CD8-positive, alpha-beta memory T cell (primary cell): Measurements from ENCODE around the gene SLC35B2. TPM values are rescaled to one million over a fixed set of nuclear protein-coding genes. Genes with fewer than 3 reads are reported as not detected.

Experiments used
- CTCF ChIA-PET: fragments of 350-600 bp; sonication (Branson Sonifier 250); formaldehyde crosslinking; loops from one replicate; lab custom pipeline; 2021; ENCODE audit warnings: antibody characterized with exemption; lab: Charles Lee
- POLR2A ChIA-PET: fragments of 350-600 bp; sonication (Branson Sonifier 250); formaldehyde crosslinking; loops from one replicate; lab custom pipeline; 2021; ENCODE audit warnings: antibody characterized with exemption; lab: Charles Lee
- DNase-seq, 5 donors: peaks; one replicate each; pipeline versions ENCODE4 v3.0.0 to v3.0.0-alpha.2; 2020 to 2022; ENCODE audit warnings: mixed read lengths in 1 of 5
- H3K27ac ChIP-seq: one replicate; pipeline ENCODE4 v1.7.0; 2013; ENCODE audit warnings: low read depth, mild to moderate bottlenecking, low read length, moderate library complexity
- H3K27me3 ChIP-seq: 2 replicates; pipeline ENCODE4 v1.7.0; 2013; ENCODE audit warnings: low read length, mild to moderate bottlenecking; ENCODE audit not compliant: insufficient read depth, poor library complexity, severe bottlenecking
- H3K36me3 ChIP-seq: 2 replicates; pipeline ENCODE4 v1.7.0; 2013; ENCODE audit warnings: mild to moderate bottlenecking, low read length, moderate library complexity; ENCODE audit not compliant: insufficient read depth
- H3K4me1 ChIP-seq: 2 replicates; pipeline ENCODE4 v1.7.0; 2013; ENCODE audit warnings: mild to moderate bottlenecking, low read length, moderate library complexity; ENCODE audit not compliant: insufficient read depth
- H3K4me3 ChIP-seq: 2 replicates; pipeline ENCODE4 v1.7.0; 2013; ENCODE audit warnings: mild to moderate bottlenecking, low read length
- H3K9me3 ChIP-seq: 2 replicates; pipeline ENCODE4 v1.7.0; 2013; ENCODE audit warnings: mild to moderate bottlenecking, low read length
- H3K27ac Mint-ChIP-seq, 8 donors: one replicate each; pipeline ENCODE4 v1.8.0; 2020 to 2021; ENCODE audit warnings: mixed read lengths in 8 of 8, mild to moderate bottlenecking in 6 of 8, inconsistent platforms in 3 of 8, moderate library complexity in 3 of 8
- H3K27me3 Mint-ChIP-seq, 2 donors: one replicate each; pipeline ENCODE4 v1.8.0; 2020 to 2021; ENCODE audit warnings: mixed read lengths in 2 of 2, mild to moderate bottlenecking in 1 of 2, moderate library complexity in 1 of 2
- H3K36me3 Mint-ChIP-seq, 3 donors: one replicate each; pipeline ENCODE4 v1.8.0; 2020 to 2021; ENCODE audit warnings: mixed read lengths in 3 of 3, inconsistent platforms in 1 of 3, mild to moderate bottlenecking in 1 of 3
- H3K4me1 Mint-ChIP-seq, 3 donors: one replicate each; pipeline ENCODE4 v1.8.0; 2020 to 2021; ENCODE audit warnings: mixed read lengths in 3 of 3, inconsistent platforms in 1 of 3, mild to moderate bottlenecking in 1 of 3
- H3K4me3 Mint-ChIP-seq, 7 donors: one replicate each; pipeline ENCODE4 v1.8.0; 2020 to 2021; ENCODE audit warnings: mixed read lengths in 7 of 7, mild to moderate bottlenecking in 6 of 7, moderate library complexity in 4 of 7, inconsistent platforms in 2 of 7
- H3K9me3 Mint-ChIP-seq, 5 donors: one replicate each; pipeline ENCODE4 v1.8.0; 2020 to 2022; ENCODE audit warnings: mixed read lengths in 5 of 5, mild to moderate bottlenecking in 3 of 5, moderate library complexity in 2 of 5, inconsistent platforms in 1 of 5
- polyA plus RNA-seq: library from polyadenylated mRNA; unstranded; fragments of 300-500 nt; fragmentation: Illumina TruSeq; gene quantifications from one replicate; pipeline ENCODE4 v1.2.3, GENCODE V29; 2021
- total RNA-seq, 2 experiments: library from RNA; stranded (reverse); gene quantifications; one replicate each; pipeline ENCODE4 v1.2.3, GENCODE V29; 2021

Gene SLC35B2
- total and polyA plus RNA-seq, 3 experiments from 2014 or later: 34.8 to 49.0 (median 35.7) TPM

DNA sequence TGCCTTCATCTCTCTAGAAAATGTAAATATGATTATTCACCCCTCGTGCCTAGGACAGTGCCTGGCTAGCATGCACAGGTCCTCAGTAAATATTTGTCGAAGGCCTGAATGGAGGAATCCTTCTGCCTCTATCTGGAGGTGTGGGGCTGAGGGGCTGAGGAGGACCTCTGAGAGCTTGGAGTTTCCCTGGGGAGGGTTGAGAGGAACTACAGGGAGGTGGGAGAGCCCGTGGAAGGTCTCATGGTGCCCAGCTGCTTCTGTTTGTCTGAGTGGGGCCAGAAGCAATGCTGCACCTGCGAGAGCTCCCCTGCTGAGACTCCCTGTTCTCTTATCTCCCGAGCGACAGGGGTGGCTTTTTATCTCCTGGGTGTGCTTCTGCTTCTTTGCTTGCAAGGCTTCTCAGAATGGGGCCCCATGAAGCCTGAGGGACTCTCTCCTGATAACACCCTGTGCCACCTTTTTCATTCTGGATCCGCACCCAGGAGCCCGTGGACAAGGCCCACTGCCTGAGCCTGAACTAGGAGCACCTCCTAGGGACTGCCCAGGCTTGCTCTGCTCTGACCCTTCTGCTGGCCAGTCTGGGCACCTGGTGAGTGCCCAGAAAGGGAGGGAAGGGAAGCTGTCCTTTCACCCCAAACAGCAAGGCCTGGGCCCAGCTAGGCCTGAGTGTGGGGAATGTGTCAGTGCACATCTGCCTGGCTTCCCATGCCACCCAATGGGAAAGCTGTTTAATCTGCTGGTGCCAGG, 31.6 kb downstream of the SLC35B2 start:
- Mint-ChIP-seq H3K9me3 (no peaks in the 10 kb centered on the region), H3K27me3 (no peaks in the 10 kb centered on the region), H3K4me1 (peaks cover 15 to 21% (median 16%) of the 10 kb centered on the region in 3 donors), H3K36me3 (no peaks in the 10 kb centered on the region), H3K27ac (no peak overlapping the region), H3K4me3 (peak overlapping the region in 3 of 7 donors; percentile 19 to 67 (median 27))
- no peaks in the 10 kb centered on the region for H3K27me3 ChIP-seq
- ChIA-PET POLR2A (interaction anchor here (4.5 kb wide), 1 partner anchor 22 kb away, joined by 24 read pairs; the partner anchor contains the start of gene HSP90AB1), CTCF (interaction anchor here (2.0 to 8.0 kb wide), 4 partner anchors 10 to 31 kb away, joined by 4 to 69 read pairs (median 14); partner anchors contain the start of gene SLC35B2)
- H3K4me1 ChIP-seq: peaks cover 10% of the 10 kb centered on the region
- H3K36me3 ChIP-seq: no peaks in the 10 kb centered on the region
- H3K27ac ChIP-seq: peak overlapping the region; percentile 61
- H3K9me3 ChIP-seq: no peaks in the 10 kb centered on the region
- H3K4me3 ChIP-seq: no peak overlapping the region
- DNase-seq: no peak

DNA sequence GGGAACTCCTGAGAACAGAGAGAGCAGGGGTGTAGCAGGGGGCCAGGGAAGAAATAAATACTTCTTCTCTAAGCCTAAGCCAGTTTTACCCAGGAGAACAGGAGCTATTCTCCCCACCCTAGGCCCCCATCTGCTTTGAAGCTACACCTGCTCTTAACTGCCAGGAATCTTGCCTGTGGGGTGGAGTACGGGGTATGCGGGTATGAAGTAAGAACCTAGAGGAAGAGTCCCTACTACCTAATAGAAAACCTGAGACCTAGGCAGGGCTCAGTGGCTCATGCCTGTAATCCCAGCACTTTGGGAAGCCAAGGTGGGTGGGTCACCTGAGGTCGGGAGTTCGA, 32.4 kb downstream of the SLC35B2 start:
- ChIA-PET POLR2A (interaction anchor here (0.9 to 4.5 kb wide), 2 partner anchors 9 to 23 kb away, joined by 3 to 24 read pairs; partner anchors contain the start of gene HSP90AB1), CTCF (interaction anchor here (1.0 to 8.0 kb wide), 6 partner anchors 11 to 52 kb away, joined by 3 to 69 read pairs (median 6); partner anchors contain the start of gene SLC35B2)
- peak overlapping the region; percentile 49 to 85 (median 82) for H3K4me3 Mint-ChIP-seq
- Histone ChIP-seq H3K36me3 (no peaks in the 10 kb centered on the region), H3K4me3 (no peak overlapping the region), H3K9me3 (no peaks in the 10 kb centered on the region), H3K27me3 (no peaks in the 10 kb centered on the region), H3K4me1 (peaks cover 10% of the 10 kb centered on the region), H3K27ac (peak overlapping the region; percentile 45)
- no peak overlapping the region for H3K27ac Mint-ChIP-seq
- no peaks in the 10 kb centered on the region for H3K36me3 Mint-ChIP-seq
- peaks cover 0 to 1% of the 10 kb centered on the region in 2 donors for H3K27me3 Mint-ChIP-seq
- no peaks in the 10 kb centered on the region for H3K9me3 Mint-ChIP-seq
- no peak for DNase-seq
- H3K4me1 Mint-ChIP-seq: peaks cover 15 to 21% (median 16%) of the 10 kb centered on the region in 3 donors

- Mint-ChIP-seq H3K27ac (peak overlapping the region in 5 of 8 donors; percentile 1 to 73 (median 63)), H3K4me3 (peak overlapping the region; percentile 81 to 90 (median 84)), H3K27me3 (peaks cover 0 to 3% of the 10 kb centered on the region in 2 donors), H3K9me3 (no peaks in the 10 kb centered on the region), H3K36me3 (no peaks in the 10 kb centered on the region), H3K4me1 (peaks cover 15 to 21% (median 16%) of the 10 kb centered on the region in 3 donors)
- H3K36me3 ChIP-seq: no peaks in the 10 kb centered on the region
- H3K4me1 ChIP-seq: peaks cover 10% of the 10 kb centered on the region
- H3K9me3 ChIP-seq: no peaks in the 10 kb centered on the region
- peaks cover under 1% of the 10 kb centered on the region for H3K27me3 ChIP-seq
- peak overlapping the region; percentile 52 for H3K4me3 ChIP-seq
- H3K27ac ChIP-seq: peak overlapping the region; percentile 45
- ChIA-PET CTCF (interaction anchor here (0.8 to 8.0 kb wide), 8 partner anchors 11 to 93 kb away, joined by 3 to 69 read pairs (median 4); partner anchors contain the start of genes AARS2 and SLC35B2), POLR2A (interaction anchor here (0.8 to 4.5 kb wide), 5 partner anchors 10 to 40 kb away, joined by 3 to 24 read pairs (median 3); partner anchors contain the start of gene HSP90AB1)
- no peak for DNase-seq
Measured at GRCh38 chr6:44224029-44224964, 33.0 kb downstream of the SLC35B2 start.

GRCh38 chr6:44223319-44224028, 33.9 kb downstream of the SLC35B2 start, which contains the start of gene SLC29A1:
TSS of gene SLC29A1 (plus strand) at chr6:44223595. CDS start at chr6:44227314, 3,719 bp downstream.
- Histone ChIP-seq H3K9me3 (no peaks in the 10 kb centered on the region), H3K27ac (peak within 1 kb of the TSS; percentile 45), H3K4me3 (peak within 1 kb of the TSS; percentile 62), H3K36me3 (no peaks in the 10 kb centered on the region), H3K27me3 (peaks cover 5% of the 10 kb centered on the region), H3K4me1 (peaks cover 10% of the 10 kb centered on the region)
- peak; percentile 74 to 88 (median 76) for DNase-seq
- H3K4me3 Mint-ChIP-seq: peak within 1 kb of the TSS; percentile 81 to 90 (median 84)
- ChIA-PET POLR2A (interaction anchor here (0.8 to 4.5 kb wide), 4 partner anchors 14 to 41 kb away, joined by 3 to 24 read pairs (median 4); partner anchors contain the start of gene HSP90AB1), CTCF (interaction anchor here (0.9 to 8.0 kb wide), 6 partner anchors 12 to 92 kb away, joined by 3 to 69 read pairs (median 4); partner anchors contain the start of gene SLC35B2)
- peaks cover 1 to 6% of the 10 kb centered on the region in 2 donors for H3K27me3 Mint-ChIP-seq
- peak within 1 kb of the TSS in 7 of 8 donors; percentile 36 to 76 (median 62) for H3K27ac Mint-ChIP-seq
- no peaks in the 10 kb centered on the region for H3K36me3 Mint-ChIP-seq
- no peaks in the 10 kb centered on the region for H3K9me3 Mint-ChIP-seq
- H3K4me1 Mint-ChIP-seq: peaks cover 16 to 25% (median 16%) of the 10 kb centered on the region in 3 donors

GRCh38 chr6:44222486-44223318, 34.6 kb downstream of the SLC35B2 start:
- peaks cover 5% of the 10 kb centered on the region for H3K27me3 ChIP-seq
- CTCF ChIA-PET: interaction anchor here (1.0 to 8.0 kb wide), 6 partner anchors 13 to 90 kb away, joined by 3 to 69 read pairs (median 7); partner anchors contain the start of genes AARS2 and SLC35B2
- no peaks in the 10 kb centered on the region for H3K36me3 ChIP-seq
- Mint-ChIP-seq H3K9me3 (no peaks in the 10 kb centered on the region), H3K4me3 (peak overlapping the region; percentile 79 to 90 (median 82)), H3K4me1 (peaks cover 16 to 27% (median 17%) of the 10 kb centered on the region in 3 donors), H3K27ac (peak overlapping the region in 7 of 8 donors; percentile 32 to 76 (median 50)), H3K27me3 (peaks cover 6 to 9% of the 10 kb centered on the region in 2 donors), H3K36me3 (no peaks in the 10 kb centered on the region)
- POLR2A ChIA-PET: interaction anchor here (1.2 to 4.5 kb wide), 3 partner anchors 25 to 42 kb away, joined by 3 to 24 read pairs (median 4); partner anchors contain the start of gene HSP90AB1
- H3K9me3 ChIP-seq: no peaks in the 10 kb centered on the region
- DNase-seq: no peak
- H3K4me1 ChIP-seq: peaks cover 10% of the 10 kb centered on the region
- H3K27ac ChIP-seq: no peak overlapping the region
- H3K4me3 ChIP-seq: peak overlapping the region; percentile 62

- H3K27me3 ChIP-seq: peaks cover 5% of the 10 kb centered on the region
- CTCF ChIA-PET: interaction anchor here (1.1 to 8.0 kb wide), 6 partner anchors 14 to 91 kb away, joined by 3 to 69 read pairs (median 7); partner anchors contain the start of genes AARS2 and SLC35B2
- Mint-ChIP-seq H3K9me3 (no peaks in the 10 kb centered on the region), H3K27me3 (peaks cover 7 to 10% of the 10 kb centered on the region in 2 donors), H3K4me1 (peaks cover 16 to 27% (median 17%) of the 10 kb centered on the region in 3 donors), H3K36me3 (no peaks in the 10 kb centered on the region), H3K4me3 (peak overlapping the region in 3 of 7 donors; percentile 26 to 62 (median 51)), H3K27ac (peak overlapping the region in 3 of 8 donors; percentile 45 to 82 (median 79))
- POLR2A ChIA-PET: interaction anchor here (4.5 kb wide), 1 partner anchor 26 kb away, joined by 24 read pairs; the partner anchor contains the start of gene HSP90AB1
- no peaks in the 10 kb centered on the region for H3K9me3 ChIP-seq
- H3K4me3 ChIP-seq: no peak overlapping the region
- DNase-seq: no peak
- H3K36me3 ChIP-seq: no peaks in the 10 kb centered on the region
- H3K27ac ChIP-seq: no peak overlapping the region
- H3K4me1 ChIP-seq: peaks cover 10% of the 10 kb centered on the region
Measured at GRCh38 chr6:44221961-44222335, 35.4 kb downstream of the SLC35B2 start.
